Stimulated activated naive CD8-positive, alpha-beta T cell treated with anti-CD3 and anti-CD28 coated beads, Interleukin-15, Interleukin-2, amounts not matched to agents 100 ng/mL and 50 ng/mL, for 24 hours (primary cell): ENCODE results near the gene UGT1A1.

Experiments used
- H3K27ac Mint-ChIP-seq: one replicate; pipeline ENCODE4 v1.8.0; 2021; ENCODE audit warnings: mild to moderate bottlenecking, mixed read lengths
- H3K27me3 Mint-ChIP-seq: one replicate; pipeline ENCODE4 v1.8.0; 2021; ENCODE audit warnings: mixed read lengths
- H3K36me3 Mint-ChIP-seq: one replicate; pipeline ENCODE4 v1.8.0; 2021; ENCODE audit warnings: low read depth, mixed read lengths
- H3K4me1 Mint-ChIP-seq: one replicate; pipeline ENCODE4 v1.8.0; 2021; ENCODE audit warnings: low read depth, mixed read lengths
- H3K4me3 Mint-ChIP-seq: one replicate; pipeline ENCODE4 v1.8.0; 2021; ENCODE audit warnings: mild to moderate bottlenecking, mixed read lengths
- H3K9me3 Mint-ChIP-seq: one replicate; pipeline ENCODE4 v1.8.0; 2021; ENCODE audit warnings: mixed read lengths

UGT1A1 gene

GRCh38 chr2:233799087-233799665, 39.1 kb downstream of the UGT1A1 start:
- peaks cover 5% of the 10 kb centered on the region for H3K9me3 Mint-ChIP-seq
- H3K4me3 Mint-ChIP-seq = no peak overlapping the region
- peaks cover under 1% of the 10 kb centered on the region for H3K27me3 Mint-ChIP-seq
- H3K36me3 Mint-ChIP-seq = no peaks in the 10 kb centered on the region
- no peak overlapping the region for H3K27ac Mint-ChIP-seq
- H3K4me1 Mint-ChIP-seq = no peaks in the 10 kb centered on the region

DNA sequence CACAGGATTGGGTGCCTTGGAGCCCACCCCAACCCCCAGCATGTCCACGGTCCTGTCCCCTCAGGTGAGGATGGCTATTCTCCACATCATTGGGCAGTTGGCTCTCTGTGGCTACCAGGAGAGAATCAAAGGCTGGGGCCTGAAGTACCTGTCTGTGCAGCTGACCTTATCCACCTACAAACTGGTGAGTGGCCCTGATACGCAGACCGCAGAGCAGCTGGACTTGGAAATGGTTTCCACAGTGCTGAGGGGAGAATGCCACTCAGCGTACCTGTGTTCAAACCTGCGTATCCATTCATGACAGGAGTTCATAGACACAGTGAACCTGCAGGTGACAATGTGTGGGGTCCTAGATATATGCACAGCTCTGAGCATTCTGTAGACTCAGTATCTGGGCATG, 39.6 kb downstream of the UGT1A1 start:
- Mint-ChIP-seq H3K4me3 (no peak overlapping the region), H3K27ac (no peak overlapping the region), H3K27me3 (peaks cover 3% of the 10 kb centered on the region), H3K4me1 (no peaks in the 10 kb centered on the region), H3K9me3 (peaks cover 5% of the 10 kb centered on the region), H3K36me3 (no peaks in the 10 kb centered on the region)

DNA sequence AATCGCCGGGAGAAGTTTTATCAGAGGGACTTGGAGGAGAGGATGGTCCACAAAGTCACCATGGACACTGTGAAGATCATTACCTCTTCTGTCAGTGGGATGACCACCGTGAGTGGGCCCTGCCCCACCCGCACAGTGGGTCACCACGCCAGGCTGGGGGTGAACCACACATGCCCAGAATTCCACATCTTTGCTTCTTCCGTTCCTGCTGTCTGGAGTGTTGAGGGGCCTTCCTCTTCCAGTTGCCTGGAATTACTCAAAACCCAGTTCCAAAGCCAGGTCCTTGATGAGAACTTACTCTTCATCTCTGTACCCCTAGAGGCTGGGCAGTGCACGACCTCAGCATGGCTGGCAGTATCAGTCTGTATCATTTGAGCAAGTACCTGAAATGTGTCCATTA, 40.1 kb downstream of the UGT1A1 start:
- Mint-ChIP-seq H3K4me3 (no peak overlapping the region), H3K9me3 (peaks cover 5% of the 10 kb centered on the region), H3K27ac (no peak overlapping the region), H3K4me1 (no peaks in the 10 kb centered on the region), H3K27me3 (peaks cover 3% of the 10 kb centered on the region), H3K36me3 (no peaks in the 10 kb centered on the region)

- Mint-ChIP-seq H3K4me3 (no peak overlapping the region), H3K4me1 (no peaks in the 10 kb centered on the region), H3K9me3 (peaks cover 5% of the 10 kb centered on the region), H3K27me3 (peaks cover 3% of the 10 kb centered on the region), H3K36me3 (no peaks in the 10 kb centered on the region), H3K27ac (no peak overlapping the region)
Observed at GRCh38 chr2:233801357-233802131, 41.5 kb downstream of the UGT1A1 start.

GRCh38 chr2:233802132-233802815, 42.2 kb downstream of the UGT1A1 start:
- H3K36me3 Mint-ChIP-seq = no peaks in the 10 kb centered on the region
- peaks cover 3% of the 10 kb centered on the region for H3K27me3 Mint-ChIP-seq
- no peak overlapping the region for H3K4me3 Mint-ChIP-seq
- H3K9me3 Mint-ChIP-seq = peaks cover 5% of the 10 kb centered on the region
- no peaks in the 10 kb centered on the region for H3K4me1 Mint-ChIP-seq
- H3K27ac Mint-ChIP-seq = no peak overlapping the region

DNA sequence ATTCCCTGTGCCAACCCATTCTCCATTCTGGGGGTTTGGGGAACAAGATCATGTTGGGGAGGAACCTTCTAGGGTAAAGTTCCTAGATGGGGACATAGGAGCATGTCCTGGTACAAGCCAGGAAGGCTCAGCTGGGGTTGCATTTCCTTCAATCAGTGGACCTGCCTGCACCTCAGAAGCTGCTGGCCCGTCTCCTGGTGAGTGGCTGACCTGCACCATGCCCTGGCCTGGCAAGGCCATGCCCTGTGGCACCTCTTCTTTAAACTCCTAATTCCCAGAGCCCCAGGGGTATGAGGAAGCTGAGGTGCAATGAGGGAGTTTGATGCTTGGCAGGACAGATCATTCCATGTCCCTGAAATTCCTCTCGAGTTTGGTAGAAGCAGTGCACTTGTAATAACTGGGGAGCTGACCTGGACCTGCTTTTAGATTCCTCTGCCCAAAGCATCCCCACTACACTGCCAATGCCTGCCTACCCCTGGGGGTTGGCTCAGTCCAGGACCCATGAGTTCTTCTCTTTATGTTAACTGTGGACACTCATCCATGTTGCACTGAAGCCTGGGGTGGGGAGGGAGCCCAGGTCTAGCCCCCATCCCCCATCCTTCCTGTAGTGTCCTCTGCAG, 43.3 kb downstream of the UGT1A1 start:
- H3K36me3 Mint-ChIP-seq = no peaks in the 10 kb centered on the region
- no peaks in the 10 kb centered on the region for H3K4me1 Mint-ChIP-seq
- H3K27ac Mint-ChIP-seq = no peak overlapping the region
- no peak overlapping the region for H3K4me3 Mint-ChIP-seq
- H3K9me3 Mint-ChIP-seq = peaks cover 5% of the 10 kb centered on the region
- peaks cover 3% of the 10 kb centered on the region for H3K27me3 Mint-ChIP-seq

- H3K4me1 Mint-ChIP-seq = no peaks in the 10 kb centered on the region
- peaks cover 5% of the 10 kb centered on the region for H3K9me3 Mint-ChIP-seq
- no peaks in the 10 kb centered on the region for H3K36me3 Mint-ChIP-seq
- no peak overlapping the region for H3K4me3 Mint-ChIP-seq
- peaks cover 3% of the 10 kb centered on the region for H3K27me3 Mint-ChIP-seq
- no peak overlapping the region for H3K27ac Mint-ChIP-seq
Observed at GRCh38 chr2:233803994-233804393, 43.9 kb downstream of the UGT1A1 start.

GRCh38 chr2:233807215-233807865, 47.3 kb downstream of the UGT1A1 start:
- H3K27me3 Mint-ChIP-seq = peaks cover 13% of the 10 kb centered on the region
- no peak overlapping the region for H3K27ac Mint-ChIP-seq
- no peaks in the 10 kb centered on the region for H3K4me1 Mint-ChIP-seq
- H3K36me3 Mint-ChIP-seq = no peaks in the 10 kb centered on the region
- H3K9me3 Mint-ChIP-seq = no peaks in the 10 kb centered on the region
- no peak overlapping the region for H3K4me3 Mint-ChIP-seq

GRCh38 chr2:233807966-233808935, 48.2 kb downstream of the UGT1A1 start:
- Mint-ChIP-seq H3K4me3 (no peak overlapping the region), H3K4me1 (no peaks in the 10 kb centered on the region), H3K36me3 (no peaks in the 10 kb centered on the region), H3K9me3 (no peaks in the 10 kb centered on the region), H3K27me3 (peaks cover 13% of the 10 kb centered on the region), H3K27ac (no peak overlapping the region)

GRCh38 chr2:233810385-233810784, 50.3 kb downstream of the UGT1A1 start:
- Mint-ChIP-seq H3K27me3 (peaks cover 9% of the 10 kb centered on the region), H3K27ac (no peak overlapping the region), H3K4me3 (no peak overlapping the region), H3K9me3 (no peaks in the 10 kb centered on the region), H3K4me1 (no peaks in the 10 kb centered on the region), H3K36me3 (no peaks in the 10 kb centered on the region)

- H3K4me1 Mint-ChIP-seq = no peaks in the 10 kb centered on the region
- H3K9me3 Mint-ChIP-seq = no peaks in the 10 kb centered on the region
- H3K27ac Mint-ChIP-seq = no peak overlapping the region
- H3K36me3 Mint-ChIP-seq = no peaks in the 10 kb centered on the region
- H3K4me3 Mint-ChIP-seq = no peak overlapping the region
- peaks cover 12% of the 10 kb centered on the region for H3K27me3 Mint-ChIP-seq
Observed at GRCh38 chr2:233811087-233811486, 51.0 kb downstream of the UGT1A1 start.

- Mint-ChIP-seq H3K4me3 (no peak overlapping the region), H3K9me3 (no peaks in the 10 kb centered on the region), H3K36me3 (no peaks in the 10 kb centered on the region), H3K4me1 (no peaks in the 10 kb centered on the region), H3K27me3 (peaks cover 14% of the 10 kb centered on the region), H3K27ac (no peak overlapping the region)
Observed at GRCh38 chr2:233811732-233812131, 51.7 kb downstream of the UGT1A1 start.

DNA sequence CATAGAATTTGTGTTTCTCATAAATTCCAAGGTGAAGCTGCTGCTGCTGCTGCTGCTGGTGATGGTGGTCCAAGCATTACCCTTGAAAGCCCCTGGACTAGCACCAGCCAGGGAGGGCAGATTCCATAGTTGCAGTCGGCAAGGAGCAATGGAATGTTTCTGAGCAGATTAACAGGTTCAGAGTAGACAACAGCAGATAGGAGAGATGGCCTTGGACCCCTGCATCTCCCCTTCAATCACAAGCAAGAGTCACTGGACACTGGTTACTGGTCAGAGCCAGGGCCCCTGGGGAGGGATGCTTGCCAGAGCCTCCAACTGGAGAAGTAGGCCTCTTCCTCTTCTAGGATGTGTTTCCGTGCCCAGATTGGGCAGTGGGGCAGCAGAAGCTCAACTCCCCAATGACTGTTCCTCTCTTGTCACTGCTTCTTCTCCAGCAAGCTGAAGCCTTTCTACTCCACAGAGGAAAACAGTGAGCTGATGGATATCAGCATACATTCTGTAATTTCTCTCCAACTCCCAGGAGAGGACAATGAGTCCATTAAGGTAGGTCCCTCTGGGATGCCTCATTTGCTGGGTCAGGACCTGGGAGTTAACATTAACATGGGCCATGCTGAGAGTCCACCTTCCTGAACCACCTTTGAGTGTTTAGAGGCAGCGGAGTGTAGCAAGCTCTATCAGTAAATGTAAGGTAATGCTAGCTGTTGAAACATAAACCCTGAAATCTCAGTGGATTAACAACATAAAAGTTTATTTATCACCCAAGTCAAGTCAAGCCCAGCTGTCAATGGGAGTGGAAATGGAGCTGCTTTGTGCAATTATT, 53.4 kb downstream of the UGT1A1 start:
- no peaks in the 10 kb centered on the region for H3K9me3 Mint-ChIP-seq
- H3K4me1 Mint-ChIP-seq = no peaks in the 10 kb centered on the region
- H3K36me3 Mint-ChIP-seq = no peaks in the 10 kb centered on the region
- no peak overlapping the region for H3K27ac Mint-ChIP-seq
- H3K4me3 Mint-ChIP-seq = no peak overlapping the region
- H3K27me3 Mint-ChIP-seq = peaks cover 14% of the 10 kb centered on the region
